D721Med (cell line): ENCODE measurements around the gene KLK3.

Experiments
- DNase-seq: peaks from one replicate; pipeline ENCODE4 v3.0.0; 2011; ENCODE audit warnings: low spot score; ENCODE audit not compliant: insufficient read length
- FAIRE-seq: peaks from 2 replicates; lab custom pipeline; 2011; peaks lifted over from hg19 to GRCh38; lab: Jason Lieb, UNC
- CTCF ChIP-seq: IDR thresholded peaks from 2 replicates; pipeline ENCODE4 v1.5.1; 2012; ENCODE audit warnings: mild to moderate bottlenecking, control low read depth; ENCODE audit not compliant: insufficient read depth; ENCODE audit errors: missing control alignments

Gene KLK3

GRCh38 chr19:50823389-50824042 lies 31.2 kb upstream of the KLK3 start, which contains the start of gene KLK1:
Gene KLK1, minus strand, starts transcription at chr19:50823787. Its CDS starts 39 bp downstream, at chr19:50823748.
- DNase-seq: peak; percentile 11
- FAIRE-seq: no peak
- TF ChIP-seq CTCF: no peak

GRCh38 chr19:50826492-50827240 lies 28.0 kb upstream of the KLK3 start:
- FAIRE-seq (no peak), DNase-seq (peak; percentile 6)
- no peak for TF ChIP-seq CTCF

GRCh38 chr19:50827476-50827875 lies 27.2 kb upstream of the KLK3 start:
- DNase-seq: no peak
- no peak for FAIRE-seq
- no peak for TF ChIP-seq CTCF

GRCh38 chr19:50829801-50830200 lies 24.9 kb upstream of the KLK3 start:
- TF ChIP-seq CTCF: no peak
- peak; percentile 5 for DNase-seq
- no peak for FAIRE-seq

- no peak for TF ChIP-seq CTCF
- DNase-seq (peak; percentile 8), FAIRE-seq (no peak)
Observed at GRCh38 chr19:50830266-50831025, 24.3 kb upstream of the KLK3 start.

- no peak for FAIRE-seq
- DNase-seq: no peak
- TF ChIP-seq CTCF: no peak
Observed at GRCh38 chr19:50831026-50831396, 23.7 kb upstream of the KLK3 start.
